Measurements from ENCODE around the gene CYP1A2.

CYP1A2 gene

DNA sequence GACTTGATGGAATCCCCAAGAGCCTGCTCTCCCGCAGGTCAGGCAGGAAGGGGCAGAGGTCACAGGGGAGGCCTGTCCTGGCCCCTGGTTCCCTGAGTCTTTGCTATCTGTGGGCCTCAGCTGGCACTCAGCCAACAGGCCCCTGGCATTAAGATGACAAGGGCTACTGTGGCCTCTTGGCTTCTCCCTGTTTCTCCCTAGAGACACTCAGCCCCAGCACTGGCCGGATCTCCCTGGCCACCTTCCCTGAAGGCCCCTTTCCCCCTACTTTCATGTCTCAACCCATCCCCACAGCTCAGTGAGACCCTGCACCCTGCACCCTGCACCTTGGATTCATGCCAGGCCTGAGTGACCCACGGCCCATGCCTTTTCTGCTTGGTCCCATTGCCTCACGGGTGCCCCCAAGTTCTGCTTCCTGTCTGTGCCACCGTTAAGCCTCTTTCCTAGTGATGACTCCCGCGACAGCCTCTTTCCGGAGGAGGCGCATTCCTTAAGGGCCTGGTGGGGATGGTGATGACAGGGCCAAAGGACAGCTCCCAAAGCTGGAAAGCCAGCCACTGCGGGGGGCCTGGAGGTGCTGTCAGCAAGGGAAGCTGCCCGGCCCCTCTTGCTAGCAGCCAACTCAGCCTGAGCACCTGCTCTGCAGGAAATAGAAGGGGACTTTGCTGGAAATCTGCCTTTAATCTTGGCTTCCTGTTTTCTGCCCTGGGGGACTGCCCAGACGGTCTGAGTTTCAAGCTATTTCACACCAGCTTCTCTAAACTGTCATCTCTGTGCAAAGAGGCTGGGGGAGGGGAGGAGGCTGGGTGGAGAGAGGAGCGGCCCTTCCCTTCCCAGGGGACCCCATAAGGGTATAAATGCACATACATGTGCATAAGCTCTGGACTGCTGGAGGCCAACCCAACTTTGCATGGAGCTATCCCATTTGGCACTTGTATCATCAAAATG lies 28.4 kb downstream of the CYP1A2 start (continued):
- TF ChIP-seq ZNF214 (tag by site-specific recombination; IDR thresholded peaks at IDR 0.05; ENCODE audit: borderline replicate concordance), result no peak
- no peak for TF ChIP-seq MEIS1 (CRISPR knock-in tag; IDR thresholded peaks at IDR 0.05; ENCODE audit: borderline replicate concordance)
- TF ChIP-seq ZNF202 (tag by site-specific recombination; IDR thresholded peaks at IDR 0.05; ENCODE audit: borderline replicate concordance), result no peak
- TF ChIP-seq ZNF394 (tag by site-specific recombination; IDR thresholded peaks at IDR 0.05; ENCODE audit: borderline replicate concordance), result 0 out of 2 replicates have a peak, but pooled peaks have one; percentile 16
- no peak for TF ChIP-seq ZNF76 (tag by site-specific recombination; IDR thresholded peaks at IDR 0.05; ENCODE audit: borderline replicate concordance, low read depth)
- no peak for TF ChIP-seq ZNF157 (tag by site-specific recombination; IDR thresholded peaks at IDR 0.05)
- TF ChIP-seq ZNF2 (tag by site-specific recombination; IDR thresholded peaks at IDR 0.05), result no peak
- TF ChIP-seq, protein P1, sequence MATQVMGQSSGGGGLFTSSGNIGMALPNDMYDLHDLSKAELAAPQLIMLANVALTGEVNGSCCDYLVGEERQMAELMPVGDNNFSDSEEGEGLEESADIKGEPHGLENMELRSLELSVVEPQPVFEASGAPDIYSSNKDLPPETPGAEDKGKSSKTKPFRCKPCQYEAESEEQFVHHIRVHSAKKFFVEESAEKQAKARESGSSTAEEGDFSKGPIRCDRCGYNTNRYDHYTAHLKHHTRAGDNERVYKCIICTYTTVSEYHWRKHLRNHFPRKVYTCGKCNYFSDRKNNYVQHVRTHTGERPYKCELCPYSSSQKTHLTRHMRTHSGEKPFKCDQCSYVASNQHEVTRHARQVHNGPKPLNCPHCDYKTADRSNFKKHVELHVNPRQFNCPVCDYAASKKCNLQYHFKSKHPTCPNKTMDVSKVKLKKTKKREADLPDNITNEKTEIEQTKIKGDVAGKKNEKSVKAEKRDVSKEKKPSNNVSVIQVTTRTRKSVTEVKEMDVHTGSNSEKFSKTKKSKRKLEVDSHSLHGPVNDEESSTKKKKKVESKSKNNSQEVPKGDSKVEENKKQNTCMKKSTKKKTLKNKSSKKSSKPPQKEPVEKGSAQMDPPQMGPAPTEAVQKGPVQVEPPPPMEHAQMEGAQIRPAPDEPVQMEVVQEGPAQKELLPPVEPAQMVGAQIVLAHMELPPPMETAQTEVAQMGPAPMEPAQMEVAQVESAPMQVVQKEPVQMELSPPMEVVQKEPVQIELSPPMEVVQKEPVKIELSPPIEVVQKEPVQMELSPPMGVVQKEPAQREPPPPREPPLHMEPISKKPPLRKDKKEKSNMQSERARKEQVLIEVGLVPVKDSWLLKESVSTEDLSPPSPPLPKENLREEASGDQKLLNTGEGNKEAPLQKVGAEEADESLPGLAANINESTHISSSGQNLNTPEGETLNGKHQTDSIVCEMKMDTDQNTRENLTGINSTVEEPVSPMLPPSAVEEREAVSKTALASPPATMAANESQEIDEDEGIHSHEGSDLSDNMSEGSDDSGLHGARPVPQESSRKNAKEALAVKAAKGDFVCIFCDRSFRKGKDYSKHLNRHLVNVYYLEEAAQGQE (tag by site-specific recombination; IDR thresholded peaks at IDR 0.05), result peak; percentile 70
- TF ChIP-seq ZNF830 (tag by site-specific recombination; IDR thresholded peaks at IDR 0.05; ENCODE audit: low read depth), result no peak
- TF ChIP-seq ZSCAN23 (tag by site-specific recombination; IDR thresholded peaks at IDR 0.05), result no peak
- TF ChIP-seq ZNF24 (tag by site-specific recombination; IDR thresholded peaks at IDR 0.05), result no peak
- TF ChIP-seq, protein P2, sequence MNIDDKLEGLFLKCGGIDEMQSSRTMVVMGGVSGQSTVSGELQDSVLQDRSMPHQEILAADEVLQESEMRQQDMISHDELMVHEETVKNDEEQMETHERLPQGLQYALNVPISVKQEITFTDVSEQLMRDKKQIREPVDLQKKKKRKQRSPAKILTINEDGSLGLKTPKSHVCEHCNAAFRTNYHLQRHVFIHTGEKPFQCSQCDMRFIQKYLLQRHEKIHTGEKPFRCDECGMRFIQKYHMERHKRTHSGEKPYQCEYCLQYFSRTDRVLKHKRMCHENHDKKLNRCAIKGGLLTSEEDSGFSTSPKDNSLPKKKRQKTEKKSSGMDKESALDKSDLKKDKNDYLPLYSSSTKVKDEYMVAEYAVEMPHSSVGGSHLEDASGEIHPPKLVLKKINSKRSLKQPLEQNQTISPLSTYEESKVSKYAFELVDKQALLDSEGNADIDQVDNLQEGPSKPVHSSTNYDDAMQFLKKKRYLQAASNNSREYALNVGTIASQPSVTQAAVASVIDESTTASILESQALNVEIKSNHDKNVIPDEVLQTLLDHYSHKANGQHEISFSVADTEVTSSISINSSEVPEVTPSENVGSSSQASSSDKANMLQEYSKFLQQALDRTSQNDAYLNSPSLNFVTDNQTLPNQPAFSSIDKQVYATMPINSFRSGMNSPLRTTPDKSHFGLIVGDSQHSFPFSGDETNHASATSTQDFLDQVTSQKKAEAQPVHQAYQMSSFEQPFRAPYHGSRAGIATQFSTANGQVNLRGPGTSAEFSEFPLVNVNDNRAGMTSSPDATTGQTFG (tag by site-specific recombination; IDR thresholded peaks at IDR 0.05; ENCODE audit: borderline replicate concordance), result 0 out of 2 replicates have a peak, but pooled peaks have one; percentile 20
- no peak for TF ChIP-seq EGR2 (tag by site-specific recombination; IDR thresholded peaks at IDR 0.05; ENCODE audit: low read depth)
- TF ChIP-seq ZNF391 (tag by site-specific recombination; IDR thresholded peaks at IDR 0.05; ENCODE audit: borderline replicate concordance, low read depth), result no peak
- TF ChIP-seq ZFP37 (tag by site-specific recombination; IDR thresholded peaks at IDR 0.05), result no peak
- TF ChIP-seq ZNF366 (tag by site-specific recombination; conservative IDR thresholded peaks at IDR 0.05), result no peak
- no peak for TF ChIP-seq ZNF548 (tag by site-specific recombination; IDR thresholded peaks at IDR 0.05)
- TF ChIP-seq ZNF560 (tag by site-specific recombination; IDR thresholded peaks at IDR 0.05; ENCODE audit: borderline replicate concordance), result no peak
- TF ChIP-seq, protein P3, sequence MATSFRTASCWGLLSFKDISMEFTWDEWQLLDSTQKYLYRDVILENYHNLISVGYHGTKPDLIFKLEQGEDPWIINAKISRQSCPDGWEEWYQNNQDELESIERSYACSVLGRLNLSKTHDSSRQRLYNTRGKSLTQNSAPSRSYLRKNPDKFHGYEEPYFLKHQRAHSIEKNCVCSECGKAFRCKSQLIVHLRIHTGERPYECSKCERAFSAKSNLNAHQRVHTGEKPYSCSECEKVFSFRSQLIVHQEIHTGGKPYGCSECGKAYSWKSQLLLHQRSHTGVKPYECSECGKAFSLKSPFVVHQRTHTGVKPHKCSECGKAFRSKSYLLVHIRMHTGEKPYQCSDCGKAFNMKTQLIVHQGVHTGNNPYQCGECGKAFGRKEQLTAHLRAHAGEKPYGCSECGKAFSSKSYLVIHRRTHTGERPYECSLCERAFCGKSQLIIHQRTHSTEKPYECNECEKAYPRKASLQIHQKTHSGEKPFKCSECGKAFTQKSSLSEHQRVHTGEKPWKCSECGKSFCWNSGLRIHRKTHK (tag by site-specific recombination; IDR thresholded peaks at IDR 0.05), result no peak
- no peak for TF ChIP-seq ZNF792 (tag by site-specific recombination; IDR thresholded peaks at IDR 0.05)
- TF ChIP-seq, protein P4, sequence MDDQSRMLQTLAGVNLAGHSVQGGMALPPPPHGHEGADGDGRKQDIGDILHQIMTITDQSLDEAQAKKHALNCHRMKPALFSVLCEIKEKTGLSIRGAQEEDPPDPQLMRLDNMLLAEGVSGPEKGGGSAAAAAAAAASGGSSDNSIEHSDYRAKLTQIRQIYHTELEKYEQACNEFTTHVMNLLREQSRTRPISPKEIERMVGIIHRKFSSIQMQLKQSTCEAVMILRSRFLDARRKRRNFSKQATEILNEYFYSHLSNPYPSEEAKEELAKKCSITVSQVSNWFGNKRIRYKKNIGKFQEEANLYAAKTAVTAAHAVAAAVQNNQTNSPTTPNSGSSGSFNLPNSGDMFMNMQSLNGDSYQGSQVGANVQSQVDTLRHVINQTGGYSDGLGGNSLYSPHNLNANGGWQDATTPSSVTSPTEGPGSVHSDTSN (CRISPR knock-in tag; IDR thresholded peaks at IDR 0.05), result no peak
- no peak for TF ChIP-seq SETDB1 (IDR thresholded peaks at IDR 0.05; ENCODE audit: insufficient read length, low read length)
- no peak for TF ChIP-seq ZBTB20 (tag by site-specific recombination; IDR thresholded peaks at IDR 0.05)
- no peak for TF ChIP-seq ZNF426 (tag by site-specific recombination; IDR thresholded peaks at IDR 0.05)
- TF ChIP-seq ZNF223 (tag by site-specific recombination; IDR thresholded peaks at IDR 0.05), result no peak
- no peak for TF ChIP-seq ZNF571 (tag by site-specific recombination; IDR thresholded peaks at IDR 0.05)
- TF ChIP-seq OVOL3 (tag by site-specific recombination; IDR thresholded peaks at IDR 0.05), result no peak
- no peak for TF ChIP-seq BCL11A (tag by site-specific recombination; IDR thresholded peaks at IDR 0.05; ENCODE audit: low read depth)
- no peak for TF ChIP-seq ZNF140 (tag by site-specific recombination; IDR thresholded peaks at IDR 0.05)
- no peak for TF ChIP-seq ZSCAN30 (tag by site-specific recombination; IDR thresholded peaks at IDR 0.05)
- no peak for TF ChIP-seq ZNF530 (tag by site-specific recombination; IDR thresholded peaks at IDR 0.05; ENCODE audit: low read depth)
- TF ChIP-seq ZNF544 (tag by site-specific recombination; IDR thresholded peaks at IDR 0.05), result no peak

Measured in HEK293 (cell line).